GM11168 (cell line): Measurements from ENCODE around the gene NF2.

ENCODE experiments used
- in situ Hi-C: fragments of 300-500 bp; cut with MboI; formaldehyde crosslinking; loops from one replicate; pipeline ENCODE4 v1.12.0; 2022; ENCODE audit warnings: low sequenced_read_pairs; ENCODE audit not compliant: unreplicated experiment

The NF2 gene

DNA sequence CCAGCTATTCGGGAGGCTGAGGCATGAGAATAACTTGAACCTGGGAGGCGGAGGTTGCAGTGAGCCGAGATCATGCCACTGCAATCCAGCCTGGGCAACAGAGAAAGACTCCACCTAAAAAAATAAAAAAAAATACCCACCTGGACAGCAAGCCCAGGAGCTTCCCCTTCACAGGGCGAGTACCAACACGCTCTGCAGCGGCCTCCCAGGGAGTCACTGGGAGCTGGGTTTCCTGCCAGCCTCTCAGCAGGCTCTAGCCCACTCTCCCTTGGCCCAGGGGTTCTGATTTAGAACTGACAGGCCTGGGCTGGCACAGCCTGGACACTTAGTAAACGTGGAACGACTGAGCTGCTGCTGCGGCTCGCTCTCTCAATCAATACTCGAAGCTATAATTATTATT is 114.4 kb downstream of the NF2 start:
- in situ Hi-C loops = no loop called here

DNA sequence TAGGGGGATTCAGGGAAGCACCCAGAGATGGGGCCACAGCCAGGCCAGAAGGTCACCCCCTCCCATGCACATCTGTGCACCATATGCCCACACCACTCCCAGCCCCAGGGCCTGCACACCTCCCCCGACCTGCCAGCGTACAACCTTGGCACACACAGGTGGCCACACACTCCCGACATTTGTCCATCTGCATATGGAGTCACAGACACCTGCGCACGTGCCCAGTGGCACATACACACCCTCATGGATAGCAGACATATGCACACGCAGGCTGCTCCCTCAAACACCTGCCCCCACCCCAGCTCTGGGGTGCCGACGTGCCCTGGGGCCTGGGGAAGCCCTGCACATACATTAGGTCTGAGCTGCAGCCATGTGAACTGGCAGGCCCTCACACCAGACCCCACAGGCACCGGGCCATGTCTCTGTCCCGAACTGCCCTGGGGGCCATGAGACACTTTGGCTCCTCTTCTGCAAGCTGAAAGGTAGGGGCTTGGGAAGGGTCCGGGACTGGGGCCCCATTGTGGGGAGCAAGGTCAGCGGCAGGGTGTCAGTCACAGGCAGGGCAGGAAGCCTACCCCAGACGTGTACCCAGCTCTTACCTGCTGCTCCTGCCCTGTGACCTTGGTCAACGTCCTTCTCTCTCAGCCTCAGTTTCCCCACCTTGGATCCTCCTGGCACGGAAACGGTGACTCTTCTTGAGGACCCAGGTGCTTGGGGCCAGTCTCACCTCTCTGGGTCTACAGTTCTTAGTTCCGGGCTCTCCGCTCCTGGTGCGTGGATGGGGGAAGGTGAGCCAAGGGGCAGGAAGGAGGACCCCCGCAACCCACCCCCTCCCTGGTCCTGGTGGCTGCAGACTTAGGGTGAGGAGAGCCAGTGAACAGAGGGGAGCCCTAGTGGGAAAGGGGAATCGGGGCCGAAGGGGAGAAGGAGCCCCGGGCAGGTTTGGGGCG is 115.8 kb downstream of the NF2 start:
- in situ Hi-C loops = no loop called here

DNA sequence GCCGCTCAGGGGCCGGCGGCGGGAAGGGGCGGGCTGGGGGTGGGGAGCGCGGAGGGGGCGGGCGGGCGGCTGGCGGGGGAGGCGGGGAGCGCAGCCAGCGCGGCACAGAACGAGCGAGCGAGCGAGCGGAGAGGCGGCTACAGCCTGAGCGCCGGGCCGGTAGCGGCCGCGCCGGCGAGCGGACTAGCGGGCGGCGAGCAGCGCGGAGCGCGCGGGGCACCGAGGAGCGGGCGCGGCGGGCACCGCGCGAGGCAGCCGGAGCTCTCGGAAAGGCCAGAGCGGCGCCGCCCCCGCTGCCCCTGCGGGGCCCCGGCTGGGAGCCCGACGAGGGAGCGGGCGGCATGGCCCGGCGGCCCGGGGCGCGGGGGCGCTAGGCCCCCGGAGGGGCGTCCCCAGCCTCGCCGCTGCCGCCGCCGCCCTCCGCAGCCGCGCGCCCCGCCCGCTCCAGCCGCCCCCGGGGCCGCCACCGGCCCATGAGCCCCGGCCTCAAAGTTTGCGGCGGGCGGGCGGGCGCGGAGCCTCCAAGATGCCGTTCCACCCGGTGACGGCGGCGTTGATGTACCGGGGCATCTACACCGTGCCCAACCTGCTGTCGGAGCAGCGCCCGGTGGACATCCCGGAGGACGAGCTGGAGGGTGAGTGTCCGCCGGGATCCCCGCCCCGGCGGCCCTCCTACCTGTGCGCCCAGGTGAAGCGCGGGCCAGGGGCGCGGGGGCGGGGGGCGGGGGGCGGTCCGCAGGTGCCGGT is 116.6 kb downstream of the NF2 start, which contains the start of gene CABP7:
CABP7 (plus strand) TSS at position 105 of the 747 bp plus-strand sequence; CDS start at position 527, 422 bp downstream.
- in situ Hi-C loops = no loop called here

DNA sequence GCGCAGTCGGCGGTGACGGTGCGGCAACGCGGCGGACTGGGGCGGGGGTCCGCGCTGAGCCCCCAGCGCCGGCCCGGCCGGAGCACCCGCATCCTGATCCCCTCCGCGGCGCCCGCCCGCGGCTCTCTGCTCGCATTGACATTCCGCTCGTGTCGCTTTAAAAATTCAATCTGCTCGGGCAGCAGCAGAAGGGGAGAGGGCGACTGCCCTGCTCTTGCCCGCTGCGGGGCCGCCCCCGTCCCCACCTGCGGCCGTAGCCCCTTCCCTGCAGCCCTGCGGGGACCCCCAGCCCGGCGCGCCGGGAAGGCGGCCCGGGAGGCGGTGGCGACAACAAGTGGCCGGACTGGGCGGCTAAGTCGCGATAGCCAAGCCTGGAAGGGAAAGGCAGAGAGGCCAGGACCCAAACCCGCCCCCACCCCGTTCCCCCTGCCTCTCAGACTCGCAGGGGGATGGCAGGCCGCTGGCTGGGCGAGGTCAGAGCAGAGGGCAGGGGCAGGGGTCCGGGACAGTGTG is 117.4 kb downstream of the NF2 start:
- in situ Hi-C loops = no loop called here

DNA sequence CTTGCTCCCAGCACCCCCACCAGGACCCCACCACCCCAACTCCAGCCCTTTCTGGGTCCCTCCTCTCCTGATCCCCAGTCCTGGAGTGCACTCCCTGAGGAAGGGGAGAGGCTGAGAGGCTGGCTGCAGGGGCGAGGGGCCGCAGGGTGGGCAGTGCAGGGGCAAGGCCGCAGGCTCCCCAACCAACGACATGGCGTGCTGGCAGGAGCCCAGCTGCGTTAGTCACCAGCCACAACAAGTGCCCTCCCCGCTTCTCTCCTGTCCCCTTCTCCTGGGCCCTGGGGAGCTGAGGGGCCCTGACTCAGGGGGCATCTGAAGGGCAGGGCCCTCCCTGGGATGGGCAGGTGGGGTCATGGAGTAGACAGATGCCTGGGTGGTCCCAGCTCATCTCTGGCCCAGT is 118.7 kb downstream of the NF2 start:
- in situ Hi-C loops = no loop called here

DNA sequence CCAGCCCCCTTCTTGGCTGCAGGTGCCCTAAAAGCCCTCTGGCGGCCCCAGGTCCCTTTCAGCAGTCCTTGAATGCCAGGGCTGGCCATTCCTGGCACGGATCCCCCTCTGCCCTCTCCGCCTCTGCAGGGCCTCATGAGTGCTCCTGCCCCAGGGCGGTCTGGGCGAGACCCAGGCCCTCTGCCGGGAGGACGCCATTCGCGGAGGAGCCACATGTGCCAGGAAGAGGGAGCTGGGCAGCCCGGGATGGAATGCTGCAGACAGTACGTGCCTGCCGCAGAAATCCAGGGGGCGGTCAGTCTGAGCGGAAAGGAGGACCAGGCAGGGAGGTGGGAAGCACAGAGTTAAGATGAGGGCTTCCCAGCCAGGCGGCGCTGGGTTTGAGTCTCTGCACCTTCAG is 119.2 kb downstream of the NF2 start:
- in situ Hi-C loops = no loop called here

DNA sequence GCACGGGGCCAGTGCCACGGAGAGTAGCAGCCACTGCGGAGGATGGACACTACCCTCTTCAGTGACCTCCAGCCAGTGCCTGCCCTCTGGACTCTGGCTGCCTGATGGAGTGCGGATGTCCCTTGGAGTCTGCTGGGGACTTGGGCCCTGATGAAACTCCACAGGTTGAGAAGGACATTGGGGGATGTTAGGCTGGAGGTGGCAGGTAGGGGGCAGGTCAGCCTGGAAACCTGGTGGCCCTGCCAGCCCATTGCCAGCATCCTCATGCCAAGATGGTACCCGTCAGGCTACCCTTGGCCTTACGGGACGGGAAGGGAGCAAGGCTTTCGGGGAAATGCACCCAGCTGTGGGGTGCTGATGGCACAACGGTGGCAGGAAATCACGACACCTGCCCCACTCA is 120.3 kb downstream of the NF2 start:
- in situ Hi-C loops = no loop called here

DNA sequence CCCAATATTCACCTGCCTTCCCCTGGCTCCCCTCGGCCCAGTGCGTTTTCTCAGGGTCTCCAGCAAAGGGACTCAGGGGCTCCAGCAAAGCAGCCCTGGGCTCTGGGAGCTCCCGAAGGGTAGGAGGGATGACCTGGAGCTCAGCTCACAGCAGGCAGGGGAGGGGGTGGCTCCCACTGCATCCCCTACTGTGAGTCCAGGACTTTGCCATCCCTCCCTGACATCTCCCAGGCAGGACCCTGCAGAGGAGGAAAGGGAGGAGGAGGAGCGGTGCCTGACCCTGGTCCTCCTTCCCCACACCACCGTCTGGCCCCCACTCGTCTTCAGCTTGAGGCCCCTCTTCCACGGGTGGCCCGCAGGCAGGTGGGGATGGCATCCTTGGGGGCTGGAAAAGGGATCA is 121.4 kb downstream of the NF2 start:
- in situ Hi-C loops = no loop called here

DNA sequence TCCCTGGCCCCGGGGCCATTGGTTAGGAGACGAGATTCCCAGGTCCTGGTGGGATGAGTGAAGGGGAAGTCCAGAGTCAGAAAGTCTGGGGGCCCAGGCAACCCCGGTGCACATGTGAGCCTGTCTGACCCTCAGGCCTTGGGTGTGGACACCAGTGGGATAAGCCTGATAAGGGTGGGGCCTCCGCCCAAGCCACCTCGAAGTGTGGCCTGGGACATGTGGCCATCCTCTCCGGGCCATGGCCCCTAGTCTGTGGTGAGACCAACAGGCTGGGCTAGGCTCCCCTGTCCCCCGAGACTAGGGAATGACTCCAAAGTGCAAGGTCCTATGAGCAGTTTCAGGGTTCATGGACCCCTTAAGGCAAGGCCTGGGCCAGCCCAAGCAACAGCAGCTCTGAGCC is 122.7 kb downstream of the NF2 start:
- in situ Hi-C loops = no loop called here

DNA sequence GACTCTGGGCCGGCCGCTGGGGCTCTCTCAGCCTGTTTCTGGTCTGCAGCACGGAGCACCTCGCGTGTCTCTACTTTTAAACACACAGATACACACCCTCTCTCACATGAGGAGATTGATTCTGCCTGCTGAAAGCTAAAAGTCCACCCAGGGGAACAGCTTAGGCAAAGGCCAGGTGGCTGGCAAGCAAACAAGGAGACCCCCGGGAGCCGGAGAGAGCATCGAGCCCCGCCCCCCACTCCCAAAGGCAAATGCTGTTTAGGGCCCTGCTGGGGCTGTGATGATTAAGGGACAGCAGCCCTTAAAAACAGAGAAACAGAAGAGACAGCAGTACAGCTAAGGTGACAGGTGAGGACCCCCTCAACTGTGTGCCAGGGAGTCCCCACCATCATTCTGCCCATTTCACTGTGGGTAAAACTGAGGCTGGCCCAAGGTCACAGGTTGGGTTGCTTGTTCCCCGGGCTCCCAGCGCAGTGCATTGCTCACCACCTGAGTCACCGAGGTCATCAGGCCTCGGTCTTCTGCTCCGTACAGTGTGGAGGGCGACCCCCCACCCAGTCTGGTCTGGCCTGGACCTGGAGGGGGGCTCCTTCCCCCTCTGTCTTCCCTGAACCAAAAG is 123.2 kb downstream of the NF2 start:
- in situ Hi-C loops = no loop called here

DNA sequence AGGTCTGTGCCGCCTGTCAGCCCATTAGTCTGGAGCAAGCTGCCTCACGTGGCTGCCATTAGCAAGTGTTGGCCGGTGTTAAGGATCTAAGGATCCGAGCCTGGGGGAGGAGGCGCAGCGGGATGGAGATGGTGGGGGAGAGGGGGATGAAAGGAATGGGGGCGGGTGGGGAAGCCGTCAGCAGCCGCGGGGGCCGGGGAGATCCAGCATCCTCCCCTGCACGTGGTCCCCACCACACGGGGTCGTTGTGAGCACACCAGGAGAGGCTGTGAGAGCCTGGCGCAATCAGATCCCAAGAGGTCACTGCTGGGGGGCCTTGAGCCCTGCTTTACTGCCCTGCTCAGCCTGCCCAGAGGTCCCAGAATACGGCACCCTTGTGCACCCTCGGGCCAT is 123.7 kb downstream of the NF2 start:
- in situ Hi-C loops = no loop called here

DNA sequence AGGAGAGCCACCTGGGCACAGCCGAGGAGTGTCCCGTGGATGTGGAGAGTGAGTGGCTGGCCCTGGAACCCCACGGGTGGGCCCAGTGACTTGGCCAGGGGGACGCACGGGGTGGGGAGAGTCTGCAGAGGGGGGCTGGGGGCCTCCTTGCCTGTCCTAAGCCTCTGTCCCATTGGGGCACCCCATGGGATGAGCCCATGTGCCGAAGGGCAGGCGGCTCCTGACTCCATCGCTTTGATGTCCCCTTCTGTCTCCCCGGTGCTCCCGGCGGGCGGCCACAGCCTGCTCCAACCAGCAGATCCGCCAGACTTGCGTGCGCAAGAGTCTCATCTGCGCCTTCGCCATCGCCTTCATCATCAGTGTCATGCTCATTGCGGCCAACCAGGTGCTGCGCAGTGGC is 125.7 kb downstream of the NF2 start:
- in situ Hi-C loops = no loop called here

DNA sequence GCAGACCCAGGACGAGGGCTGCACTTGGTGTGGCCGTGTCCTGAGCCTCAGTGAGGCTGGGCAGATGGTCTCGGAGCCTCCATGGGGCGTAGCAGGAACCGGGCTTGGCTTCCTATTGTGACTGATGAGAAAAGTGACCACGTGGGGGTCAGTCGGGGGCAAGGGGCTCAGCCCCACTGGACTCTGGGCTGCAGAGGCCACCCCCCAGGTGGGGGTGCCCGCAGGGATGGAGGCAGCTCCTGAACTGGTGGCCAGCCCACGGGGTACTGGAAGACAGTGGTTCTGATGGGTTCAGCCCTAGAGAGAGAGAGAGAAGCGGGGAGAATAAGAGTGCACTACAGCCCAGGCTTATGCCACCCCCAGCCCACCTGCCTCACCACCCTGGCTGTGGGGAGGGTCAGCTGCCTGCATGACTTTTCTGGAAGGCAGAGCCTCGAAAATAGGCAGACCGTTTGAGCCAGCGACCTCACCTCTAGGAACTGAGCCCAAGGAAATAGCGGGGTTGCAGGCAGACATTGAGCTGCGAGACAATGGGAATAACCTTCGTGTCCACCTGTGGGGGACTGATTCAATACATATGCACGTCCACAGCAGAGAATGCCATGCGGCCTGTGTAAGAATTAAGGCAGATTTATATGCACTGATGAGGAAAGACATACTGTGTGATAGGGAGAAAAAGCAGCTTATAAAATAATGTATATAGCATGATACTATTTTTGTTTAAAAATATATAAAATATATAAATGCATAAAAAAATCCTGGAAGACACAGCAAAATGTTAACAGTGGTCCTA is 127.8 kb downstream of the NF2 start:
- in situ Hi-C loops = no loop called here

DNA sequence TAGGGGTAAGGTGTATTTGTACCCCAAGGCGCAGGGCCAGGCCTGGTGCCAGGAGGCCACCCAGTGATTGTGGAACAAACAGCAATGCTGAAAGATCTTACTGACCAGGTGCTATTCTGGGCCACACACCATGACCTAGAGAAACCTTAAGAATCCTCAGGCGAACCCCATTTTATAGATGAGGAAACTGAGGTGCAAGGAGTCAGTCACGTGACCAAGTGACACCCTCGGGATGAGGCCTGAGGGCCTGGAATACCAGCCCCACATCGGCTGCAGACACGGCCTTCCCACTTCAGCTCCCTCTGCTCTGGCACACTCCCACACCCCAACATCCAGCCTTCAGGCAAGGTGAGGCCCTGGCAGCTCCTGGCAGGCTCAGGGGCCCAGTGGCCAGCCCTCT is 129.4 kb downstream of the NF2 start:
- in situ Hi-C loops = no loop called here

DNA sequence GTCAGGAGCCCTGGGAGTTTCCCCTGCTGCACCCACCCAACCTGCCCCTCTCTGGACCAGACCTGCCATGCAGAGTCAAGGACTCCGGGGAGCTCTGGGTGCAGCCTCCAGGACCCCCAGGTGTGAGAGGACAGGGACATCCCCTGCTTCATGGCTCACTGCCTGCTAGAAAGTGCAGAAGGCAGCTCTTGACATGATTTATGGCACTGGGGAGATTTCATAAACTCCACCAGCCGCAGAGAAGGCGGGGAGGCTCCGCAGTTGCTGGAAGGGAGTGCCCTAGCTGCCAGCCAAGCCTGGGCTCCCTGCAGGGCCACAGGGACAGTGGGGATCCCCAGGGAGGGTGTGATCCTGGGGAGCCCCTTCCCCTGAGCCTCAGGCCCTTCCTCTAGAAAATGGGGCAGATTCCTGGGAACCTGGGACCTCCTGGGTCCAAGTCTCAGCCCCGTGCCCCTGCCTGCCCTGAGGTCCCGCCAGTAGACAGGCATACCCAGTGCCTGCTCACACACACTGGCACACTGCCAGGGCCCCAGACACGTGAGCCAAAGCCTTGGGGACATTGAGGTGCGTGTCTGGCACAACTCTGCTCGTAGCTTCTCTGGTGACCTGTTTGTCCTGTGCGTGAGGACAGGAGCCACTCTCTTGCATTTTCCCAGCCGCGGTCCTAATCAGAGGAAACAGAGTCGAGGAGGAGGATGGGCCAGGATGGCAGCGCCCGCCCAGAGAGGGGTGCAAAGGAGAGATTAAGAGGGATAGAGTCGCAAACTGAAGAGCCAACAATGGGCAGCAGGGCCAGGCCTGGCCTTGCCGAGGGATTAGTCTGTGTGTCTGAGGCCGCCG is 130.1 kb downstream of the NF2 start:
- in situ Hi-C loops = no loop called here

DNA sequence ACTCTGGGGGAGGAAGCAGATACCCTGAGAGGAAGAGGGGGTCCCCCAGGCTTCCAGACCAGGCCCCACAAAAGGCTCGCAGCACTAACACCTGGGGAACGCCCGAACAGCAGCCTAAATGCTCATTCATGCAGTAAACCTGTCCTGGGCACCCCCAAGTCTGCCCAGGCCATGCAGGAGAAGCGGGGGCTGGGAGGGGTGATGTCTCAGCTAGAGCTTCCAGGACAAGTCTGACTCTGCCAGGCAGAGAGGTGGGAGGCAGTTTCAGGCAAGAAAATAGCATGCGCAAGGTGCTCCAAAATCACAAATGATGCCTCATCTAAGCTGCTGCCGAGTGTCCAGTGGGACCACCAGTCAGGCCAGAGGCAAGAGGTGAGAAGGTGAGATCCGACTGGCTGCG is 131.0 kb downstream of the NF2 start:
- in situ Hi-C loops = no loop called here

DNA sequence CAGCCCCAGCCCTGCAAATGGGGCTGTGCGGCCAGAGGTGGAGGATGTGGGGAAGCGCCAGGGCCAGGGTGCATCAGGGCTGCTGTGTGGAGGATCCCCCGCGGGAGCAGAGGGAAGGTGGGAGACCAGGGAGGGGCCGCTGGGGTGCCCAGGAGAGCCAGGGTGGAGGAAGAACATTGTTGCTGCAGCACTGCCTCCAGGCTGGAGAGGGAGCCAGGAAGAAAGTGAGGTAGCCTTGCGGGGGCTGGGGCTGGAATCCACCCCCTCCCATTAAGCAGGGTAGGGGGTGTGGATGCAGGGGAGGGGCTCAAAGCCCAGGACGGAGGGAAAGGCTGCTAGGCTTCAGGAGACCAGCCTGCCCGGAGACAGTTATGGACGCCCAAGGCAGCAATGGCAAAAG is 131.4 kb downstream of the NF2 start:
- in situ Hi-C loops = no loop called here

DNA sequence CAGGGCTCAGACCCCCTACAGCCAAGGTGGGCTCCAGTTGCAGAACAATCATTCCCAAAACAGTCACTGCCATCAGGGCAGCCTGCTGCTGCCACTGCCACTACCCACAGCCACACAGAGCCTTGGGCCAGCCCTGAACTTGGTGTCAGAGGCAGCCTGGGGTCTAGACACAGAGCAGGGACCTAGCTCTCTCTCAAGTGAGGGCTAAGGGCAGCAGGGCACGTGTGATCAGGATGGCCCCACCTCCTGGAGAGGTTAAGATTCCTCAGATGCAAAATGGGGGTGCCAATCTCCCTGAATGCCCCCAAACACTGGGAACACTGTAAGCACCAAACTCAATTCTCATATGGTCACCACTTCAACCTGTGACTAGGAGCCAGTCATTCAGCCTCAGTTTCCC is 132.0 kb downstream of the NF2 start:
- in situ Hi-C loops = no loop called here
